ENCODE measurements around the gene ITGAX.

Gene ITGAX

GRCh38 chr16:31350275-31351005, 4.5 kb upstream of the ITGAX start:
- DNase-seq: no peak

GRCh38 chr16:31351246-31351941, 3.6 kb upstream of the ITGAX start:
- DNase-seq: no peak

- DNase-seq: no peak
Measured at GRCh38 chr16:31351942-31352325, 3.0 kb upstream of the ITGAX start.

GRCh38 chr16:31352376-31353115, 2.4 kb upstream of the ITGAX start:
- no peak for DNase-seq

- no peak for DNase-seq
Measured at GRCh38 chr16:31355431-31356100, 590 bp downstream of the ITGAX start.

GRCh38 chr16:31356566-31357323, 1.8 kb downstream of the ITGAX start:
- DNase-seq: no peak

GRCh38 chr16:31357324-31358109, 2.5 kb downstream of the ITGAX start:
- DNase-seq: no peak

- no peak for DNase-seq
Measured at GRCh38 chr16:31360251-31360650, 5.3 kb downstream of the ITGAX start.

- DNase-seq: no peak
Measured at GRCh38 chr16:31361201-31362110, 6.5 kb downstream of the ITGAX start.

- DNase-seq: no peak
Measured at GRCh38 chr16:31362476-31363405, 7.8 kb downstream of the ITGAX start.

- no peak for DNase-seq
Measured at GRCh38 chr16:31363721-31364120, 8.7 kb downstream of the ITGAX start.

- no peak for DNase-seq
Measured at GRCh38 chr16:31364421-31364820, 9.4 kb downstream of the ITGAX start.

- no peak for DNase-seq
Measured at GRCh38 chr16:31365131-31365865, 10.3 kb downstream of the ITGAX start.

- DNase-seq: no peak
Measured at GRCh38 chr16:31367853-31368252, 12.9 kb downstream of the ITGAX start.

GRCh38 chr16:31371008-31371407, 16.0 kb downstream of the ITGAX start:
- DNase-seq: no peak

- DNase-seq: no peak
Measured at GRCh38 chr16:31371619-31372484, 16.9 kb downstream of the ITGAX start.

GRCh38 chr16:31373235-31373634, 18.3 kb downstream of the ITGAX start:
- no peak for DNase-seq

- no peak for DNase-seq
Measured at GRCh38 chr16:31375231-31375630, 20.3 kb downstream of the ITGAX start.
